ENCODE measurements around the gene NLK. TPM values are rescaled to one million over a fixed set of nuclear protein-coding genes. Genes with fewer than 3 reads are reported as not detected.

Gene NLK
- total RNA-seq, 1 experiment from 2014 or later: 28.0 TPM

DNA sequence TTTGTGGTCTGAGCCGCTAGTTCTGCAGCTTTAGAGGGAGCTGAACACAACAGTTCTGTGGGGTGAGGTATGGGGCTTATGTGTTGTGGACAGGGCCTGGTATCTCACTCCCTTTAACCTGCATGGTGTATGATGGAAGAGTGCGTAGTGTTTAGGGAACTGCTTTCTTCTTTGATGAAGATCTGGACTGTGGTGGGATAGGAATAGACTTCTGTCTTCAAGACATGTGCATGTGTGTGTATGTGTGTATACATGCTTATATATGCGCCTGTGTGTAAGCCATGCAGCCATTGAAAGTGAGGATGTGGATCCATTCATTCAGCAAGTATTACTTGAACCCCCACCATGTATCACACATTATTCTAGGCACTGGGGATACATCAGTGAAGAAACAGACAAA lies 161.8 kb downstream of the NLK start:
- Histone ChIP-seq H3K27me3 (ENCODE audit: control insufficient read depth, insufficient read depth, low read length) (no peaks in the 10 kb centered on the region), H3K9me3 (ENCODE audit: control insufficient read depth, insufficient read depth, low read depth, low read length) (no peaks in the 10 kb centered on the region), H3K36me3 (ENCODE audit: control insufficient read depth, insufficient read depth, low read length) (no peaks in the 10 kb centered on the region), H3K4me1 (ENCODE audit: control insufficient read depth, insufficient read depth, low read length) (no peaks in the 10 kb centered on the region), H3K27ac (ENCODE audit: low read length) (no peak overlapping the region), H3K4me3 (ENCODE audit: low read depth in 2 of 2, low read length in 2 of 2) (no peak overlapping the region)
- DNase-seq (ENCODE audit: low read depth, low spot score) (no peak), ATAC-seq (peak; percentile 64)
- in situ Hi-C loops (cut with HindIII; ENCODE audit: low pct_unique_long_range_greater_than_20kb, low sequenced_read_pairs) (no loop called here), intact Hi-C loops (cut with micrococcal nuclease; ENCODE audit: unreplicated experiment) (no loop called here)
- TF ChIP-seq TCF7L2 (IDR thresholded peaks at IDR 0.05; ENCODE audit: low read depth, low read length): no peak
- no peak for TF ChIP-seq CTCF (IDR thresholded peaks at IDR 0.05)
- TF ChIP-seq SIN3A (IDR thresholded peaks at IDR 0.05; ENCODE audit: borderline replicate concordance, insufficient read depth, low read depth, low read length): no peak
- no peak for TF ChIP-seq POLR2AphosphoS5 (IDR thresholded peaks at IDR 0.05; ENCODE audit: low read depth, low read length)
- no peak for TF ChIP-seq REST (IDR thresholded peaks at IDR 0.05; ENCODE audit: insufficient read depth in 1 of 2, low read depth in 2 of 2, low read length in 1 of 2)
- CTCF ChIA-PET: no interaction called here
- POLR2A ChIA-PET: no interaction called here
- TSS peak; percentile 29 for BruUV-seq (replicated peaks)

DNA sequence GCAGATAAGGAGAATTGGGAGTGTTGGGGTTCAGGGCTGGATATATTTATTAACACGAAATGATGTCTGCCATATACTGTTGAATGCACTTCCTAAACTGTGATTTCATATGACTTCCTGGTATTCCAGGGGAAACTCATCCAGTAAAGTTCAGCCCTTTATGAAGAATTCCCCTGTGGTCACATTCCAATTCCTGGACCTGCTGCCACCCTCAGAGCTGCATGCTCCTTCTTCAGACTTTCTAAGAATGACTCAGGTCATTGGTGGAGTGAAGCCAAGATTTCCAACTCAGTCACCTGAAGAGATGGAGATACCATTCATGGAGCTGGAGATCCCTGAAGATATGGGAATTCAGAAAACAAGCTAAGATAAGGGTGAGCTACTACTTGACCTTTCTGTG lies 162.3 kb downstream of the NLK start:
- H3K4me1 ChIP-seq (ENCODE audit: control insufficient read depth, insufficient read depth, low read length): no peaks in the 10 kb centered on the region
- ATAC-seq (peak; percentile 31; the same call in 1 of the 2 replicates), DNase-seq (ENCODE audit: low read depth, low spot score) (no peak)
- no peaks in the 10 kb centered on the region for H3K9me3 ChIP-seq (ENCODE audit: control insufficient read depth, insufficient read depth, low read depth, low read length)
- TF ChIP-seq SIN3A (IDR thresholded peaks at IDR 0.05; ENCODE audit: borderline replicate concordance, insufficient read depth, low read depth, low read length) (no peak), CTCF (IDR thresholded peaks at IDR 0.05) (no peak), POLR2AphosphoS5 (IDR thresholded peaks at IDR 0.05; ENCODE audit: low read depth, low read length) (no peak), REST (IDR thresholded peaks at IDR 0.05; ENCODE audit: insufficient read depth in 1 of 2, low read depth in 2 of 2, low read length in 1 of 2) (no peak), TCF7L2 (IDR thresholded peaks at IDR 0.05; ENCODE audit: low read depth, low read length) (no peak)
- in situ Hi-C loops (cut with HindIII; ENCODE audit: low pct_unique_long_range_greater_than_20kb, low sequenced_read_pairs): no loop called here
- no TSS peak for BruUV-seq (replicated peaks)
- no peaks in the 10 kb centered on the region for H3K27me3 ChIP-seq (ENCODE audit: control insufficient read depth, insufficient read depth, low read length)
- no peak overlapping the region for H3K27ac ChIP-seq (ENCODE audit: low read length)
- no peak overlapping the region for H3K4me3 ChIP-seq (ENCODE audit: low read depth in 2 of 2, low read length in 2 of 2)
- intact Hi-C loops (cut with micrococcal nuclease; ENCODE audit: unreplicated experiment): no loop called here
- ChIA-PET CTCF (no interaction called here), POLR2A (no interaction called here)
- H3K36me3 ChIP-seq (ENCODE audit: control insufficient read depth, insufficient read depth, low read length): no peaks in the 10 kb centered on the region
